IMR-90 (cell line): Measurements from ENCODE around the gene IKZF3. TPM values are rescaled to one million over a fixed set of nuclear protein-coding genes. Genes with fewer than 3 reads are reported as not detected.

Experiments used
- ATAC-seq: fragments of 200-7000 bp; cut with Tn5 transposase; 2 replicates; pipeline ENCODE4 v1.9.1; 2020; ENCODE audit warnings: low read depth, mild to moderate bottlenecking, moderate library complexity
- BruUV-seq: library from RNA; stranded (reverse); fragments of 400-500 nt; replicated peaks from 2 replicates; lab custom pipeline; 2021; lab: Mats Ljungman, UMichigan
- CTCF ChIA-PET: fragments of 300-600 bp; formaldehyde crosslinking; extraction: SDS; loops from one replicate; lab custom pipeline; 2021; ENCODE audit warnings: antibody characterized with exemption; lab: Yijun Ruan, JAX
- POLR2A ChIA-PET: fragments of 300-600 bp; sonication (Branson Sonifier 250); formaldehyde crosslinking; loops from one replicate; lab custom pipeline; 2022; ENCODE audit warnings: antibody characterized with exemption; ENCODE audit not compliant: unreplicated experiment; lab: Charles Lee
- DNase-seq: peaks from one replicate; pipeline ENCODE4 v3.0.0; 2013
- H2AFZ ChIP-seq: replicated peaks from 2 replicates; pipeline ENCODE3; 2013; ENCODE audit warnings: low read length, mild to moderate bottlenecking; ENCODE audit not compliant: poor library complexity
- H2AK5ac ChIP-seq: 2 replicates; pipeline ENCODE4 v1.6.1; 2013; ENCODE audit warnings: low read depth, low read length, inconsistent platforms
- H2AK9ac ChIP-seq: replicated peaks from 2 replicates; pipeline ENCODE3; 2013; ENCODE audit warnings: mild to moderate bottlenecking, low read depth, low read length, moderate library complexity; ENCODE audit not compliant: poor library complexity
- H2BK120ac ChIP-seq: 2 replicates; pipeline ENCODE4 v1.6.1; 2013; ENCODE audit warnings: low read depth, low read length, inconsistent platforms
- H2BK15ac ChIP-seq: 3 replicates; pipeline ENCODE4 v1.6.1; 2013; ENCODE audit warnings: low read depth, low read length, inconsistent platforms
- H2BK20ac ChIP-seq: 2 replicates; pipeline ENCODE4 v1.6.1; 2013; ENCODE audit warnings: low read depth, mild to moderate bottlenecking, inconsistent platforms, low read length, moderate library complexity
- H2BK5ac ChIP-seq: 2 replicates; pipeline ENCODE4 v1.6.1; 2013; ENCODE audit warnings: mild to moderate bottlenecking, low read depth, low read length, inconsistent platforms; ENCODE audit not compliant: poor library complexity, severe bottlenecking
- H3K14ac ChIP-seq: replicated peaks from 2 replicates; pipeline ENCODE4 v1.6.1; 2013; ENCODE audit warnings: low read depth, low read length, inconsistent platforms
- H3K18ac ChIP-seq: 2 replicates; pipeline ENCODE4 v1.6.1; 2013; ENCODE audit warnings: low read depth, low read length, control low read depth
- H3K23ac ChIP-seq: 2 replicates; pipeline ENCODE4 v1.6.1; 2013; ENCODE audit warnings: low read depth, low read length, inconsistent platforms
- H3K27ac ChIP-seq: 2 replicates; pipeline ENCODE4 v1.5.1; 2013; ENCODE audit warnings: mild to moderate bottlenecking, control low read depth, low read length; ENCODE audit not compliant: insufficient read depth
- H3K27me3 ChIP-seq: 2 replicates; pipeline ENCODE4 v1.6.1; 2013; ENCODE audit warnings: low read length; ENCODE audit not compliant: control insufficient read depth, insufficient read depth
- H3K36me3 ChIP-seq: 2 replicates; pipeline ENCODE4 v1.6.1; 2013; ENCODE audit warnings: low read length, mixed read lengths; ENCODE audit not compliant: control insufficient read depth, insufficient read depth
- H3K4ac ChIP-seq: 2 replicates; pipeline ENCODE4 v1.6.1; 2013; ENCODE audit warnings: low read depth, low read length, inconsistent platforms
- H3K4me1 ChIP-seq: 2 replicates; pipeline ENCODE4 v1.6.1; 2013; ENCODE audit warnings: low read length, mixed read lengths; ENCODE audit not compliant: control insufficient read depth, insufficient read depth
- H3K4me2 ChIP-seq: 2 replicates; pipeline ENCODE4 v1.6.1; 2013; ENCODE audit warnings: low read depth, mild to moderate bottlenecking, control low read depth, low read length, moderate library complexity
- H3K4me3 ChIP-seq: 2 replicates; pipeline ENCODE4 v1.5.1; 2013; ENCODE audit warnings: low read depth, mild to moderate bottlenecking, control low read depth, low read length, moderate library complexity; ENCODE audit not compliant: insufficient read depth
- H3K56ac ChIP-seq: 2 replicates; pipeline ENCODE4 v1.6.1; 2013; ENCODE audit warnings: low read length, inconsistent platforms; ENCODE audit not compliant: insufficient read depth; ENCODE audit errors: extremely low read depth
- H3K79me1 ChIP-seq, 2 experiments: 2 replicates each; pipeline ENCODE4 v1.6.1; 2013; ENCODE audit warnings: low read length in 2 of 2, inconsistent platforms in 1 of 2, low read depth in 1 of 2
- H3K9ac ChIP-seq: 2 replicates; pipeline ENCODE4 v1.6.1; 2013; ENCODE audit warnings: low read depth, low read length, control low read depth
- H3K9me1 ChIP-seq: 2 replicates; pipeline ENCODE4 v1.6.1; 2013; ENCODE audit warnings: low read length, inconsistent platforms; ENCODE audit not compliant: insufficient read depth
- H3K9me3 ChIP-seq: 2 replicates; pipeline ENCODE4 v1.6.1; 2013; ENCODE audit warnings: low read length; ENCODE audit not compliant: control insufficient read depth, insufficient read depth
- H4K20me1 ChIP-seq: 2 replicates; pipeline ENCODE4 v1.6.1; 2013; ENCODE audit warnings: low read length, inconsistent platforms; ENCODE audit not compliant: insufficient read depth
- H4K5ac ChIP-seq: 2 replicates; pipeline ENCODE4 v1.6.1; 2013; ENCODE audit warnings: mild to moderate bottlenecking, low read depth, low read length, control low read depth
- H4K8ac ChIP-seq, 2 experiments: 2 replicates each; pipeline ENCODE4 v1.6.1; 2013; ENCODE audit warnings: low read depth in 2 of 2, low read length in 2 of 2, control low read depth in 1 of 2, inconsistent platforms in 1 of 2
- H4K91ac ChIP-seq: 2 replicates; pipeline ENCODE4 v1.6.1; 2013; ENCODE audit warnings: low read depth, low read length, inconsistent platforms; ENCODE audit not compliant: insufficient read depth
- CTCF ChIP-seq: conservative IDR thresholded peaks from 2 replicates; pipeline ENCODE4 v1.5.1; 2012; ENCODE audit warnings: mild to moderate bottlenecking, low read depth, low read length, improper control_type of control experiment
- MXI1 ChIP-seq: IDR thresholded peaks from 2 replicates; pipeline ENCODE4 v1.6.1; 2012; ENCODE audit warnings: low read depth, mild to moderate bottlenecking, low read length, moderate library complexity, borderline replicate concordance
- RFX5 ChIP-seq: IDR thresholded peaks from 2 replicates; pipeline ENCODE4 v1.8.0; 2012; ENCODE audit warnings: low read depth, mild to moderate bottlenecking, low read length, moderate library complexity
- dilution Hi-C: fragments of 300-500 bp; cut with HindIII; formaldehyde crosslinking; loops from one replicate; pipeline ENCODE4 v1.14.3; 2018; ENCODE audit warnings: low sequenced_read_pairs; ENCODE audit not compliant: unreplicated experiment
- in situ Hi-C: fragments of 300-500 bp; cut with MboI; formaldehyde crosslinking; loops from 3 replicates; pipeline ENCODE4 v1.14.3; 2019; ENCODE audit warnings: low sequenced_read_pairs, inconsistent platforms, mixed read lengths
- intact Hi-C: fragments of 100-400 bp; cut with micrococcal nuclease; formaldehyde crosslinking; loops from 2 replicates; pipeline ENCODE4 v1.10.0; 2022
- polyA plus RNA-seq, 3 experiments: library from polyadenylated mRNA; depleted of rRNA; stranded (reverse); fragments of >200 nt; gene quantifications; 2 replicates each; pipeline ENCODE4 v1.2.3, GENCODE V29; 2012; ENCODE audit warnings: low replicate concordance in 1 of 3
- total RNA-seq: library from RNA; depleted of rRNA; stranded (reverse); fragments of >200 nt; gene quantifications from 2 replicates; pipeline ENCODE4 v1.2.3, GENCODE V29; 2012

Gene IKZF3
- total and polyA plus RNA-seq, 2 of the 4 experiments (the other 2 are of a cell fraction) = not detected

- no peak overlapping the region for H2BK5ac ChIP-seq
- ATAC-seq = no peak
- H3K36me3 ChIP-seq = no peaks in the 10 kb centered on the region
- TF ChIP-seq MXI1 = no peak
- no peak for TF ChIP-seq CTCF
- no peak for TF ChIP-seq RFX5
- no TSS peak for BruUV-seq
- no peak overlapping the region for H3K23ac ChIP-seq
- H3K27me3 ChIP-seq = peaks cover 40% of the 10 kb centered on the region
- no peak overlapping the region for H2BK15ac ChIP-seq
- ChIA-PET POLR2A (no interaction called here), CTCF (interaction anchor here (0.9 kb wide), 1 partner anchor 15 kb away, joined by 4 read pairs; no protein-coding TSS in a partner anchor)
- no peak overlapping the region for H4K8ac ChIP-seq
- H2AFZ ChIP-seq = no peak overlapping the region
- in situ Hi-C loops = no loop called here
- H4K20me1 ChIP-seq = no peaks in the 10 kb centered on the region
- no peak for DNase-seq
- H3K9me1 ChIP-seq = no peaks in the 10 kb centered on the region
- intact Hi-C loops = no loop called here
- dilution Hi-C loops = no loop called here
- no peak overlapping the region for H4K5ac ChIP-seq
- H3K9me3 ChIP-seq = no peaks in the 10 kb centered on the region
- H2AK9ac ChIP-seq = no peak overlapping the region
- H3K4me2 ChIP-seq = no peak overlapping the region
- no peak overlapping the region for H3K14ac ChIP-seq
- H3K56ac ChIP-seq = no peak overlapping the region
- H2BK20ac ChIP-seq = no peak overlapping the region
- no peak overlapping the region for H3K27ac ChIP-seq
- no peaks in the 10 kb centered on the region for H3K79me1 ChIP-seq
- H2BK120ac ChIP-seq = no peak overlapping the region
- no peak overlapping the region for H2AK5ac ChIP-seq
- no peak overlapping the region for H3K9ac ChIP-seq
- no peak overlapping the region for H3K4me3 ChIP-seq
- H3K4ac ChIP-seq = no peak overlapping the region
- H4K91ac ChIP-seq = no peak overlapping the region
- H3K18ac ChIP-seq = no peak overlapping the region
- H3K4me1 ChIP-seq = no peaks in the 10 kb centered on the region
These were observed 77.1 kb downstream of the IKZF3 start for GRCh38 chr17:39787041-39787440.
